Neuron (in vitro differentiated cells): ENCODE results near the gene HBG1.
"Not testable (repeated sequence)": the region's sequence is repeated elsewhere in the genome, so short reads cannot be mapped to it uniquely, and the experiment has no call there.

ENCODE experiments used
- H2AFZ ChIP-seq: one replicate; pipeline ENCODE4 v1.6.1; 2013; ENCODE audit warnings: low read depth, mild to moderate bottlenecking, inconsistent platforms, low read length, moderate library complexity
- H3K27me3 ChIP-seq: one replicate; pipeline ENCODE4 v1.6.1; 2013; ENCODE audit warnings: low read length; ENCODE audit not compliant: insufficient read depth
- H3K36me3 ChIP-seq: one replicate; pipeline ENCODE4 v1.6.1; 2013; ENCODE audit warnings: low read length; ENCODE audit not compliant: insufficient read depth
- H3K4me1 ChIP-seq: one replicate; pipeline ENCODE4 v1.6.1; 2013; ENCODE audit warnings: low read length; ENCODE audit not compliant: insufficient read depth
- H3K4me3 ChIP-seq: 2 replicates; pipeline ENCODE4 v1.5.1; 2013; ENCODE audit warnings: mild to moderate bottlenecking, low read length, moderate library complexity
- H3K9me3 ChIP-seq: one replicate; pipeline ENCODE4 v1.6.1; 2013; ENCODE audit warnings: low read length

The HBG1 gene

DNA sequence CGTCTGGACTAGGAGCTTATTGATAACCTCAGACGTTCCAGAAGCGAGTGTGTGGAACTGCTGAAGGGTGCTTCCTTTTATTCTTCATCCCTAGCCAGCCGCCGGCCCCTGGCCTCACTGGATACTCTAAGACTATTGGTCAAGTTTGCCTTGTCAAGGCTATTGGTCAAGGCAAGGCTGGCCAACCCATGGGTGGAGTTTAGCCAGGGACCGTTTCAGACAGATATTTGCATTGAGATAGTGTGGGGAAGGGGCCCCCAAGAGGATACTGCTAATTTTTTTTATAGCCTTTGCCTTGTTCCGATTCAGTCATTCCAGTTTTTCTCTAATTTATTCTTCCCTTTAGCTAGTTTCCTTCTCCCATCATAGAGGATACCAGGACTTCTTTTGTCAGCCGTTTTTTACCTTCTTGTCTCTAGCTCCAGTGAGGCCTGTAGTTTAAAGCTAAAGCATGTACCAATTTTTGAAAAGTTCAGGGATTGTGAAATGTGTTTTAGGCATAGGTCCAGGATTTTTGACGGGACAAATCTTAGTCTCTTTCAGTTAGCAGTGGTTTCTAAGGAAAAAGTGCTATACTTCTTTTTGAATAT is at the start of gene HBG1:
HBG1 (minus strand) TSS at position 51 of the 590 bp plus-strand sequence. CDS start 53 bp downstream, outside the sequence.
- not testable (repeated sequence) for H3K27me3 ChIP-seq, H3K9me3 ChIP-seq, H3K4me1 ChIP-seq, H3K4me3 ChIP-seq, H3K36me3 ChIP-seq, H2AFZ ChIP-seq

DNA sequence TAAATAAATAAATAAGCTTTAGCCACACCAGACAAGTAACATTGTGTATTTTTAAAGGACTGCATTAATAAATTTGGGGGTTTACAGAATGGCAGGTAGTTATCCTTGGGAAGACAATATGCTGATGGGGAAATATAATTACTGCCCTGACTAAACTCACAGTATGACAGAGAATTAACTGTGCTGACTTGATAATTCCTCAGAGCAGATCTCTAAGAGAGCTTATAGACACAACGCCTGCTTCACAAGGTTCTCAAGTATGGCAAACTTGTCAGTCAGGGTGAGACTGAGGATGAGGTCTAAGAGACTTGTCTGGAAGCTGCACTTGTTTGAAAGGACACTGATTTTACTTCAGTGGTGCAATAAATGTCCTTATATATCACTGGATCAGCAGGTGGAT is 48.8 kb upstream of the HBG1 start:
- no peak overlapping the region for H2AFZ ChIP-seq
- no peaks in the 10 kb centered on the region for H3K27me3 ChIP-seq
- H3K9me3 ChIP-seq: no peaks in the 10 kb centered on the region
- no peaks in the 10 kb centered on the region for H3K36me3 ChIP-seq
- no peaks in the 10 kb centered on the region for H3K4me1 ChIP-seq
- no peak overlapping the region for H3K4me3 ChIP-seq

DNA sequence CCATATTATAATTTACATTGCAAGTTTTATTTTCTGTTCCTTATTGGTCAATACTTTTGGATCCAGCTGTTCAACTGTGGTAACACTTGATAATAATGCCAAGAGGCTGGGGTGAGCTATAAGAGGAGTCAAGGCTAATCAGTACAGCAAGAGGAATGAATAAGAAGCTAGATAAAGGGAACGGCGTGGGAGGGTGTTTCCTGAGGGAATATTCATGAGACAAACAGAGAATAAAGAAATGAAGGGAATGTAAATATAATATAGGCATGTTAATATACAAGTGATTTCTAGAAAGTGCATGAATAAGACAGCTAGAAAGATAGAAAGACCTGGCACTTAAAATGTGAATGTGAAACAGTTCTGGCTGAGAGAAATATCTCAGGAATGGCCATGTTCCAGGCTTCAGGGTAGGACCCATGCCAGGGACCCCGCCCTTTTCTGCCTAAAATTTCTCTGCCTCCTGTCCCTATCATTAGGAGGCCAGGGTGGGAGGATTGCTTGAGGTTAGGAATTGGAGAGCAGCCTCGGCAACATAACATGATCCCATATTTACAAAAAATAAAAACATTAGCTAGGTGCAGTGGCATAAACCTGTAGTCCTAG is 48.2 kb upstream of the HBG1 start:
- Histone ChIP-seq H3K27me3 (no peaks in the 10 kb centered on the region), H3K4me3 (no peak overlapping the region), H3K9me3 (no peaks in the 10 kb centered on the region), H3K4me1 (no peaks in the 10 kb centered on the region), H3K36me3 (no peaks in the 10 kb centered on the region), H2AFZ (no peak overlapping the region)

DNA sequence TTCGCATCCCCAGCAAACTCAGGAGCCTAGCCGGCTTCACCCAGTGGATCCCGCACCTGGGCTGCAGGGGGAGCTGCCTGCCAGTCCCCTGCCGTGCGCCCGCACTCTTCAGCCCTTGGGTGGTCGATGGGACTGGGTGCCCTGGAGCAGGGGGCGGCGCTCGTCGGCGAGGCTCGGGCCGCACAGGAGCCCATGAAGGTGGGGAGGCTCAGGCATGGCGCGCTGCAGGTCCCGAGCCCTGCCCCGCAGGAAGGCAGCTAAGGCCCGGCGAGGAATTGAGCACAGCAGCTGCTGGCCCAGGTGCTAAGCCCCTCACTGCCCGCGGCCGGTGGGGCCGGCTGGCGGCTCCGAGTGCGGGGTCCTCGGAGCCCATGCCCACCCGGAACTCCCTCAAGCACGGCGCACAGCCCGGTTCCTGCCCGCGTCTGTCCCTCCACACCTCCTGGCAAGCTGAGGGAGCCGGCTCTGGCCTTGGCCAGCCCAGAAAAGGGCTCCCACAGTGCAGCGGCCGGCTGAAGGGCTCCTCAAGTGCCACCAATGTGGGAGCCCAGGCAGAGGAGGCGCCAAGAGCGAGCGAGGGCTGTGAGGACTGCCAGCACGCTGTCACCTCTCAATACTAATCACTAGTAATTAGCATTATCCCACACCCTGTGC is 44.8 kb upstream of the HBG1 start:
- H3K4me3 ChIP-seq, H3K36me3 ChIP-seq, H3K4me1 ChIP-seq, H3K9me3 ChIP-seq, H3K27me3 ChIP-seq, H2AFZ ChIP-seq: not testable (repeated sequence)

DNA sequence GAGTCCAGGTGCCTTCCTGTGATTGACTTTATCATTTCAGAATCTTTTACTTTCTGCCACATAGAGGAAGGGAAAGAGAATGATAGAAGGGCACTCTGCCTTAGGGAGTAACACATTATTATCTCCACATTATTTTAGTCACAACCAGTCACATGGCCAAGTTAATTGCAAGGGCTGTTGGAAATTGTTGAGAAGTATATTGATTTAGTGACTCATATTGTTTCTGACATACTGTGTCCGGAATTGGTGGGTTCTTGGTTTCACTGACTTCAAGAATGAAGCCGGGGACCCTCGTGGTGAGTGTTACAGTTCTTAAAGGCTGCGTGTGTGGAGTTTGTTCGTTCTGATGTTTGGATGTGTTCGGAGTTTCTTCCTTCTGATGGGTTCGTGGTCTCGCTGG is 43.4 kb upstream of the HBG1 start:
- H2AFZ ChIP-seq: no peak overlapping the region
- H3K4me3 ChIP-seq: no peak overlapping the region
- no peaks in the 10 kb centered on the region for H3K9me3 ChIP-seq
- H3K27me3 ChIP-seq: no peaks in the 10 kb centered on the region
- H3K36me3 ChIP-seq: no peaks in the 10 kb centered on the region
- no peaks in the 10 kb centered on the region for H3K4me1 ChIP-seq

DNA sequence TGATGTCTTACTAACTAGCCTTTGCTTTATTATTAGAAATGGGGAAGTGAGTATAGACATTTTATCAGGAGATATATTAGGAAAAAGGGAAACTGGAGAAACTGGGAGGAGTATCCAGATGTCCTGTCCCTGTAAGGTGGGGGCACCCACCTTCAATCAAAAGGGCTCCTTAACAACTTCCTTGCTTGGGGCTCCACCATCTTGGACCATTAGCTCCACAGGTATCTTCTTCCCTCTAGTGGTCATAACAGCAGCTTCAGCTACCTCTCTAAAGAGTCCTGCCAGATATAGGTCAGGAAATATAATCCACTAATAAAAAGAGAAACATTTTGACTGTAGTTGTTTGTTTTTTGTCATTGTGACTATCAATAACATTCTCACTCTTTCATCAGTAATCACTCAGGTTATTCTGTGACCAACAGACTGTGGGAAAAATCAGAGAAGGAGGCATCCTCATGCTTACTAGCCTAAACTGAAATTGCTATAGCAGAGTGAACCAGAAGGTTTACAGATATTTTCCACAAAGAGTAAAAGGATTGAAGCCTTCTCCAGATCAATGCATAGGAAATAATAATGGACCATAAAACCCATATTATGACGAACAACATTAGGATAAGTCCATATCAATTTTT is 41.7 kb upstream of the HBG1 start:
- no peaks in the 10 kb centered on the region for H3K27me3 ChIP-seq
- H3K9me3 ChIP-seq: no peaks in the 10 kb centered on the region
- no peak overlapping the region for H3K4me3 ChIP-seq
- no peaks in the 10 kb centered on the region for H3K36me3 ChIP-seq
- no peaks in the 10 kb centered on the region for H3K4me1 ChIP-seq
- no peak overlapping the region for H2AFZ ChIP-seq

DNA sequence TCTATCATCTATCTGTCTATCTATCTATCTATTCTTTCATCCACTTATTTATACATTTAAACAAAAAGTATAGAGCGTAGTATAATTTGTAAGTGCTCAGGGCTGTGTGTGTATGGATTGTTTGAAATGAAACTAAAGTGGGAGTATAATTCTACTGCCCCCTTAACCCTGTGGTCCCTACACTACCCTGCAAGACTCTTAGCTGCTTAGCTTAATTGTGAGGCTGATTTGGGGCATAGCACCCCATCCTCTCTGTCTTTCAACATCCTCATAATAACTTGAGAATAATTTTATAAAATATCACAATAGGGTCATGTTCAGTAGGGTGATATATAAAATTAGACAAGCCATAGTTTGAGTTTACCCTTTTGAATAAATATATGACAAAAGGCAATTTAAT is 40.4 kb upstream of the HBG1 start:
- H3K4me3 ChIP-seq: no peak overlapping the region
- H2AFZ ChIP-seq: no peak overlapping the region
- H3K27me3 ChIP-seq: no peaks in the 10 kb centered on the region
- H3K9me3 ChIP-seq: no peaks in the 10 kb centered on the region
- no peaks in the 10 kb centered on the region for H3K36me3 ChIP-seq
- H3K4me1 ChIP-seq: no peaks in the 10 kb centered on the region

DNA sequence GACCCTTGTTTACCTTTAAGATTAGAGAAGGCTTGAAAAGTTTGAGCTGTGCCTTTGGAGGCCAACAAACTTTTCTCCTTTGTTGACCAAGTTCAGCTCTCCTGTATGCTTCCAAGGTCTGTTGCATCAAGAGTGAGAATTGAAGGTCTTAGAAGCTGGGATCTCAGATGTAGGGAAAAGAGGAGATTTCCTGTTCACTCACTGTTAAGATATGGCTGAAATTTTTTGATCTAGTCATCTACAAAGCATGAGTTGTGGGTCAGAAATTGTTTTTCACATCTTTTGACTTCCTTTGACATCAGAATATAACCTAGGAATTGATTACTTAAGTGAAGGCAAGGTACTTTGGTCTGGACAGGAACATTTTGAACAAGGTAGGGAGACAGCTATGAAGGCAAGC is 40.0 kb upstream of the HBG1 start:
- H3K27me3 ChIP-seq: no peaks in the 10 kb centered on the region
- H3K4me3 ChIP-seq: no peak overlapping the region
- H2AFZ ChIP-seq: no peak overlapping the region
- H3K36me3 ChIP-seq: no peaks in the 10 kb centered on the region
- H3K9me3 ChIP-seq: no peaks in the 10 kb centered on the region
- no peaks in the 10 kb centered on the region for H3K4me1 ChIP-seq

DNA sequence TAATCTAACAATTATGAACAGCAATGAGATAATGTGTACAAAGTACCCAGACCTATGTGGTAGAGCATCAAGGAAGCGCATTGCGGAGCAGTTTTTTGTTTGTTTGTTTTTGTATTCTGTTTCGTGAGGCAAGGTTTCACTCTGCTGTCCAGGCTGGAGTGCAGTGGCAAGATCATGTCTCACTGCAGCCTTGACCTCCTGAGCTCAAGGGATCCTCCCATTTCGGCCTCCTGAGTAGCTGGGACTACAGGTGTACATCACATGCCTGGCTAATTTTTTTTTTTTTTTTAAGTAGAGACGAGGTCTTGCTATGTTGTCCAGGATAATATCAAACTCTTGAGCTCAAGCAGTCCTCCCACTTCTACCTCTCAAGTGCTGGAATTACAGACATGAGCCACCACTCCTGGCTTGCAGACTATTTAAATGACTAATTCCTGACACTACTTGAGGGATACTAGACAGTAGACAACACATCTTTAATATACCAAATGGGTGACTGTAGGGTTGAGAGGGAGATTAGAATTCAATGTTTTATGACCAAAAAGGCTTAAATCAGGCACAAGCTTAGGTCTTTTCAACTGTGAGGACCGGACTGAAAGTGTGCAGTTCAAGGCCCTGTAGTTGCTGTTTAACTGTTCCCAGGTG is 39.4 kb upstream of the HBG1 start:
- Histone ChIP-seq H2AFZ (no peak overlapping the region), H3K4me3 (no peak overlapping the region), H3K9me3 (no peaks in the 10 kb centered on the region), H3K27me3 (no peaks in the 10 kb centered on the region), H3K36me3 (no peaks in the 10 kb centered on the region), H3K4me1 (no peaks in the 10 kb centered on the region)

DNA sequence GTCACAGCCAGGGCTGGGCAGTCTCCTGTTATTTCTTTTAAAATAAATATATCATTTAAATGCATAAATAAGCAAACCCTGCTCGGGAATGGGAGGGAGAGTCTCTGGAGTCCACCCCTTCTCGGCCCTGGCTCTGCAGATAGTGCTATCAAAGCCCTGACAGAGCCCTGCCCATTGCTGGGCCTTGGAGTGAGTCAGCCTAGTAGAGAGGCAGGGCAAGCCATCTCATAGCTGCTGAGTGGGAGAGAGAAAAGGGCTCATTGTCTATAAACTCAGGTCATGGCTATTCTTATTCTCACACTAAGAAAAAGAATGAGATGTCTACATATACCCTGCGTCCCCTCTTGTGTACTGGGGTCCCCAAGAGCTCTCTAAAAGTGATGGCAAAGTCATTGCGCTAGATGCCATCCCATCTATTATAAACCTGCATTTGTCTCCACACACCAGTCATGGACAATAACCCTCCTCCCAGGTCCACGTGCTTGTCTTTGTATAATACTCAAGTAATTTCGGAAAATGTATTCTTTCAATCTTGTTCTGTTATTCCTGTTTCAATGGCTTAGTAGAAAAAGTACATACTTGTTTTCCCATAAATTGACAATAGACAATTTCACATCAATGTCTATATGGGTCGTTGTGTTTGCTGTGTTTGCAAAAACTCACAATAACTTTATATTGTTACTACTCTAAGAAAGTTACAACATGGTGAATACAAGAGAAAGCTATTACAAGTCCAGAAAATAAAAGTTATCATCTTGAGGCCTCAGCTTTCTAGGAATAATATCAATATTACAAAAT is 38.6 kb upstream of the HBG1 start:
- Histone ChIP-seq H3K9me3 (no peaks in the 10 kb centered on the region), H3K36me3 (no peaks in the 10 kb centered on the region), H3K4me1 (no peaks in the 10 kb centered on the region), H3K4me3 (no peak overlapping the region), H3K27me3 (no peaks in the 10 kb centered on the region), H2AFZ (no peak overlapping the region)

DNA sequence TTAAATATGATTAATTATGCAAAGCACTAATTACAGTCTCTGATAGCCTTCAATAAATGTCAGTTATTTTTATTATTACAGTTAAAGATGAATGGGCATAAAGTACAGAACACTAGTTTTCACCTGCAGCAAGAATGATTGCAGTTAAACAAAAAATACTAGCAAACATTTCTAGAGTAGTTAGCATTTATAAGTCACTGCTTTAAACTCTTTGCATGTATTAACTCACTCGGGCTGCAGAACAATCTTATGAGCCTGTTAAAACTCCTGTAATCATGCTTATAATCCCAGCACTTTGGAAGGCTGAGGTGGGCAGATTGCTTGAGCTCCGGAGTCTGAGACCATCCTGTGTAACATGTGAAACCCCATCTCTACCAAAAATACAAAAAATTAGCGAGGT is 37.2 kb upstream of the HBG1 start:
- no peak overlapping the region for H3K4me3 ChIP-seq
- H3K36me3 ChIP-seq: no peaks in the 10 kb centered on the region
- H2AFZ ChIP-seq: no peak overlapping the region

DNA sequence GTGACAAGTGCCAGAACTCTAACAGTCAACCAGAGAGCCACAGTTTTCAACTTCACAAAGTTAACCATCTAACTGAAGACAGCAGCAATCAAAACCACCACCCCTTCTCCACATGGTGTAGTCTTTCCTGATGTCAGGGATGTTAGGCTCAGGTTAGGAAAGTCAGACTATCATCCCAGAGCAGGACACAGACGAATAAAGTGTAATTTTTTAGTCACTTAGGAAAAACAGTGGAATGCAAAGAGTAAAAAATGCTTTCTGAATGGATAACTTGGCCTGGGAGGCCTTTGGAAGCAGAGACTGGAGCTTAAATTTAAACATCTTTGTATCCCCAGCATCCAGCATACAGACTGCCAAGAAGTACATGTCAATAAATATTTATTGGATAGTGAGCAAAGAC is 36.7 kb upstream of the HBG1 start:
- Histone ChIP-seq H3K4me1 (no peaks in the 10 kb centered on the region), H3K36me3 (no peaks in the 10 kb centered on the region), H3K27me3 (no peaks in the 10 kb centered on the region), H2AFZ (no peak overlapping the region), H3K9me3 (no peaks in the 10 kb centered on the region), H3K4me3 (no peak overlapping the region)

More for the DNA sequence above, 37.2 kb upstream of the HBG1 start:
- Histone ChIP-seq H3K4me1 (no peaks in the 10 kb centered on the region), H3K9me3 (no peaks in the 10 kb centered on the region), H3K27me3 (no peaks in the 10 kb centered on the region)
